Bronchial epithelial cell (primary cell): ENCODE data around the gene AUTS2. TPM values are rescaled to one million over a fixed set of nuclear protein-coding genes. Genes with fewer than 3 reads are reported as not detected.

ENCODE experiments used
- DNase-seq: peaks from one replicate; pipeline ENCODE4 v3.0.0-alpha.2; 2010; ENCODE audit warnings: low read depth
- FAIRE-seq: peaks from 2 replicates; lab custom pipeline; 2011; peaks lifted over from hg19 to GRCh38; lab: Jason Lieb, UNC
- H3K27me3 ChIP-seq: 2 replicates; pipeline ENCODE4 v1.5.1; 2011; ENCODE audit warnings: low read length; ENCODE audit not compliant: control insufficient read depth, insufficient read depth
- H3K36me3 ChIP-seq: 2 replicates; pipeline ENCODE4 v1.5.1; 2011; ENCODE audit warnings: low read length; ENCODE audit not compliant: control insufficient read depth, insufficient read depth
- H3K4me3 ChIP-seq: 2 replicates; pipeline ENCODE4 v1.5.1; 2011; ENCODE audit warnings: mild to moderate bottlenecking, low read depth, low read length, control low read depth
- total RNA-seq: library from RNA; depleted of rRNA; stranded (reverse); fragments of >200 nt; gene quantifications from 2 replicates; pipeline ENCODE4 v1.2.1, GENCODE V29; 2014
- TF ChIP-seq, protein P1 (sequence below): IDR thresholded peaks from 2 replicates; pipeline ENCODE4 v1.5.1; 2011; ENCODE audit warnings: mild to moderate bottlenecking, moderate library complexity, low read length, control low read depth, inconsistent platforms; ENCODE audit not compliant: insufficient read depth, severe bottlenecking

AUTS2 gene
- total RNA-seq, 1 donor from 2014 or later: 9.5 TPM

DNA sequence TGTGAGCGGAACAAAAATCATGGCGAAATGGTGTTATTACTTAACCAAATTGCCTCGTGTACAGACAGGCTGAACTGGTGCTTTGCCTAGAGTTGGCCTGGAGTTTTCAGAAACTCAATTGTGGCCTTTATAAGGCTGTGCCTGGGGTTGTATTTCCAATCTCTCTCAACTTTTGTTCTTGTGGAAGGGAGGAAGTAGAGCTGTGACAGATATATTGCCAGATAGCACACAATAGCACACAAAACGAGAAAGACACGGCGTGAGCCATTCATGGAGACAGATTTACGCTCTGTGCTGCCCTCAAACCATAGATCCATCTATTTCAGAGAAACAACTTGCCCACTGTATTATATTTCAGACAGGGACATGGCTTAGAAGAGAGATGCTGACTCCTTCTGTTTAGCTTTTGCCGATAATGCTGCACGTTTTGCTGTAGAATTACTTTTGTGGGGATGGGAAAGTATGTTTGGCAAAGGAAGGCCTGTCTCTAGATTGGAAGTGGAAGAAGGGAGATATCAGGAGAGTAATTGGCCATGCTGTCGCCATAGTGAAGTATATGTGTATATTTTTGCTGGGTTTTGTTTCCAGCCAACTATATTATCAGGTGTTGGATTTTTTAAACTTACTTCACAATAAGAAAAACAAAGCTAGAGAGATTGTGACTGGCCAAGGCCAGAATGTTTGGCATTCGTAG is 80.4 kb downstream of the AUTS2 start:
- TF ChIP-seq, protein P1, sequence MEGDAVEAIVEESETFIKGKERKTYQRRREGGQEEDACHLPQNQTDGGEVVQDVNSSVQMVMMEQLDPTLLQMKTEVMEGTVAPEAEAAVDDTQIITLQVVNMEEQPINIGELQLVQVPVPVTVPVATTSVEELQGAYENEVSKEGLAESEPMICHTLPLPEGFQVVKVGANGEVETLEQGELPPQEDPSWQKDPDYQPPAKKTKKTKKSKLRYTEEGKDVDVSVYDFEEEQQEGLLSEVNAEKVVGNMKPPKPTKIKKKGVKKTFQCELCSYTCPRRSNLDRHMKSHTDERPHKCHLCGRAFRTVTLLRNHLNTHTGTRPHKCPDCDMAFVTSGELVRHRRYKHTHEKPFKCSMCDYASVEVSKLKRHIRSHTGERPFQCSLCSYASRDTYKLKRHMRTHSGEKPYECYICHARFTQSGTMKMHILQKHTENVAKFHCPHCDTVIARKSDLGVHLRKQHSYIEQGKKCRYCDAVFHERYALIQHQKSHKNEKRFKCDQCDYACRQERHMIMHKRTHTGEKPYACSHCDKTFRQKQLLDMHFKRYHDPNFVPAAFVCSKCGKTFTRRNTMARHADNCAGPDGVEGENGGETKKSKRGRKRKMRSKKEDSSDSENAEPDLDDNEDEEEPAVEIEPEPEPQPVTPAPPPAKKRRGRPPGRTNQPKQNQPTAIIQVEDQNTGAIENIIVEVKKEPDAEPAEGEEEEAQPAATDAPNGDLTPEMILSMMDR: no peak
- no peak for FAIRE-seq
- Histone ChIP-seq H3K4me3 (no peak overlapping the region), H3K36me3 (no peaks in the 10 kb centered on the region), H3K27me3 (no peaks in the 10 kb centered on the region)
- DNase-seq: no peak

DNA sequence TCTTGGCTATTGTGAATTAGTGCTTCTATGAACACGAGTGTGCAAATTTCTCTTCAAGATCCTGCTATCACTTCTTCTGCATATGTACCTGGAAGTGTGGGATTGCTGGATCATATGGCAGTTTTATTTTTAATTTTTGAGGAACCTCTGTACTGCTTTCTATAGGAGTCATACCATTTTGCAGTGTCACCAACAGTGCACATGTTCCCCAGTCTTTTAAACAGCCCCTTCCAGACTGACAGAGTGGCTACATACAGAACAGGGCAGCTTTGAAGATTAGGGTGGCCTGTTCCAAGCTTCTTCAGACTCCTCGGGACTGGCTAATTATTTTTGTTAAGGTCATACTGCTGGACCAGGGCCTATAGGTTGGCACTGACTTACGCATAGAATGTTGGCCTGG is 82.9 kb downstream of the AUTS2 start:
- H3K4me3 ChIP-seq: no peak overlapping the region

DNA sequence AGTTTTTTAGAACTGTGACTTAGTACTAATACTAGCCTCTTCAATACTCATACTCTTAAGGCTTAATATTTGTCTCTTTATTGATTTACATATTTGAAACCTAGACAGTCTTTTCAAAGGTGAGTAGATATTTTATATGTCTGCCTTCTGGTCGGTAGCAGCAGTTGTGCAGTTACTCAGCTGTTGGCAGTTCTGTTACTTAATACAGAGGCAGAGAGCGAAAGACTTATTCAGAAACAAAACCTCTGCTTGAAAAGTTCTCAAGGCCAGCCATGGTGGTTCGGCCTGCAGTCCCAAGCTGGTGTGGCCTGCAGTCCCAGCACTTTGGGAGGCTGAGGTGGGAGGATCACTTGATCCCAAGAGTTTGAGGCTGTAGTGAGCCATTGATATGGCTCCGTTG is 84.2 kb downstream of the AUTS2 start:
- TF ChIP-seq, protein P1: no peak
- no peaks in the 10 kb centered on the region for H3K36me3 ChIP-seq
- no peak for FAIRE-seq

More for the DNA sequence above, 82.9 kb downstream of the AUTS2 start:
- FAIRE-seq: no peak
- no peaks in the 10 kb centered on the region for H3K36me3 ChIP-seq
- no peak for DNase-seq
- no peaks in the 10 kb centered on the region for H3K27me3 ChIP-seq
- TF ChIP-seq, protein P1: no peak

DNA sequence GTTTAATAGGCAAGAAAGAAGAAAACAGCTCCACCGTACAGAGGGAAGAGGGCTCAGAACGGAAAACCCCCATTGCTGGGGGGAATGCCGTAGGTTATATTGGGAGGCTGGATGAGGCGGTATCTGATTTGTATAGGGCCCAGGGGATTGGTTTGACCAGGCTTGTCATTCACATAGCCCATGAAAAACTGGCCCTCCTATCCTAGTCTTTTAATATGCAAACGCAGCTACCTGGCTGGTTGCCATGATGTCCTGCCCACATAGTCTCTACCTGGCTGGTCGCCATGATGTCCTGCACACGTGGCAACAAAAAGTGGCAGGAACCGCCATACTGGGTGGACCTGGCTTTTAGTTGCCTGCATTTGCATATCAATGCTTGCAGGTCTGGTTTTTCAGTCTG is 84.7 kb downstream of the AUTS2 start:
- Histone ChIP-seq H3K27me3 (no peaks in the 10 kb centered on the region), H3K4me3 (no peak overlapping the region), H3K36me3 (no peaks in the 10 kb centered on the region)
- no peak for FAIRE-seq
- TF ChIP-seq, protein P1: no peak
- no peak for DNase-seq

More for the DNA sequence above, 84.2 kb downstream of the AUTS2 start:
- Histone ChIP-seq H3K4me3 (no peak overlapping the region), H3K27me3 (no peaks in the 10 kb centered on the region)
- DNase-seq: no peak

DNA sequence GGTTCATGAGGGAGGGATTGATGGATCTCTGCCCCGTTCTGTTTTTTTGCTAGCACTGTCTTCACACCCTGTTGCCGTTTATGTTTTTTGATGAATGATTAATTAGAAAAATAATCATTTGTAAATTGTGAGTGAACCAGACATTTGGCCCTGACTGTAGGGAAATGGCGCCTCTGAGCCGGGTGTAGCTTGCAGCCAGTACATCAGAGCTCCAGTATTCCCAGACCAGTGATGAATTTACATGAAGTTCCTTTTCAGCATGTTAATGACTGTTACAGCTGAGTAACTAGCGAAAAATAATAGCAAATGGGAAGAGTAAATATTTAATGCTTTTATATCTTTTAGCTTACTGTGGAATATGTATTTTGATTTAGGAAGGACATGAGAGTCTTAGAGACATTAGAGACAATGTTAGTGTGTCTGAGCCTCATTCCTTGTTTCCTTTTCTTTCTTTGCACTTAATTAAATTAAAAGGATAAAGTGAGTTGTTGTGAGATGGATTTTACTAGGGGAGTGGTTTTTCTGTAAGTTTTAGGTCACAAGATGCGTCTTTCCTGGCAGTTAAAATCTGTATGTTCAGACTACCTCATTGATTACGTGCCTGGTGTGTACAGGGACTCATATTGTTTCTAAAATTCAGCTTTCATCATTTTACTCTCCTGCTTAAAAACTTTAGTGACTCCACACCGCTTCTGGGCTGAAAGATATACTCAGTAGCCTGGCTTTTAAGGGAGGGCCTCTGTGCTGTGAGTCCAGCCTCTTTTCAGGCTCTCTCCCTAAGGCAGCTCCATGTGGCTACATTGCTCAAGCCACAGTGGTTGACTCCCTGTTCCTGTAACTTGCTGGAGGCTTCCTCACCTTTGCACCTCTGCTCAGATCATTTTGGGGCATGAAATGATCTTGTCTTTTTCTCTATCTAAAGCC is 86.4 kb downstream of the AUTS2 start:
- no peaks in the 10 kb centered on the region for H3K27me3 ChIP-seq
- no peak overlapping the region for H3K4me3 ChIP-seq
- H3K36me3 ChIP-seq: no peaks in the 10 kb centered on the region
- DNase-seq (no peak), FAIRE-seq (no peak)
- TF ChIP-seq, protein P1: no peak
